Keratinocyte (primary cell): ENCODE measurements around the gene CD101. TPM values are rescaled to one million over a fixed set of nuclear protein-coding genes. Genes with fewer than 3 reads are reported as not detected.

Source experiments
- DNase-seq: peaks from one replicate; pipeline ENCODE4 v3.0.0-alpha.2; 2011; ENCODE audit warnings: low read depth, missing footprints, low spot score
- FAIRE-seq: peaks from 2 replicates; lab custom pipeline; 2011; peaks lifted over from hg19 to GRCh38; lab: Jason Lieb, UNC
- H2AFZ ChIP-seq: 2 replicates; pipeline ENCODE4 v1.6.0; 2012; ENCODE audit warnings: low read length, control low read depth, inconsistent platforms; ENCODE audit not compliant: control insufficient read depth
- H3K27ac ChIP-seq: 2 replicates; pipeline ENCODE4 v1.5.1; 2011; ENCODE audit warnings: low read length; ENCODE audit not compliant: control insufficient read depth, insufficient read depth
- H3K27me3 ChIP-seq: 3 replicates; pipeline ENCODE4 v1.6.0; 2011; ENCODE audit warnings: low read length; ENCODE audit not compliant: control insufficient read depth, insufficient read depth; ENCODE audit errors: extremely low read depth
- H3K36me3 ChIP-seq, 2 experiments: 2 replicates in 1 of 2; 3 replicates in 1 of 2; pipeline ENCODE4 v1.5.1; 2011; ENCODE audit warnings: low read length in 2 of 2, mild to moderate bottlenecking in 1 of 2; ENCODE audit not compliant: control insufficient read depth in 2 of 2, insufficient read depth in 2 of 2; ENCODE audit errors: extremely low read depth in 1 of 2
- H3K4me1 ChIP-seq: 3 replicates; pipeline ENCODE4 v1.5.1; 2011; ENCODE audit warnings: low read length; ENCODE audit not compliant: control insufficient read depth, insufficient read depth; ENCODE audit errors: extremely low read depth
- H3K4me2 ChIP-seq: 3 replicates; pipeline ENCODE4 v1.6.0; 2011; ENCODE audit warnings: low read depth, low read length; ENCODE audit not compliant: control insufficient read depth, insufficient read depth; ENCODE audit errors: extremely low read depth
- H3K4me3 ChIP-seq, 3 experiments: fragments of 200-600 bp in 1 of 3; sonication (generic) in 1 of 3; 2 replicates in 2 of 3; 3 replicates in 1 of 3; pipeline ENCODE4 v1.5.1; 2011 to 2016; ENCODE audit warnings: low read length in 3 of 3, mild to moderate bottlenecking in 3 of 3, control low read depth in 2 of 3, inconsistent platforms in 1 of 3, low read depth in 1 of 3, mixed read lengths in 1 of 3, mixed run types in 1 of 3, moderate library complexity in 1 of 3; ENCODE audit not compliant: control insufficient read depth in 2 of 3, insufficient read depth in 2 of 3; ENCODE audit errors: extremely low read depth in 1 of 3
- H3K79me2 ChIP-seq: 2 replicates; pipeline ENCODE4 v1.6.0; 2012; ENCODE audit warnings: low read length; ENCODE audit not compliant: control insufficient read depth, insufficient read depth
- H3K9ac ChIP-seq: 3 replicates; pipeline ENCODE4 v1.6.0; 2011; ENCODE audit warnings: low read length; ENCODE audit not compliant: control insufficient read depth, insufficient read depth; ENCODE audit errors: extremely low read depth
- H3K9me1 ChIP-seq: 3 replicates; pipeline ENCODE4 v1.6.0; 2011; ENCODE audit warnings: low read length; ENCODE audit not compliant: control insufficient read depth, insufficient read depth; ENCODE audit errors: extremely low read depth
- H3K9me3 ChIP-seq: 2 replicates; pipeline ENCODE4 v1.5.1; 2012; ENCODE audit warnings: low read depth, low read length; ENCODE audit not compliant: control insufficient read depth
- H4K20me1 ChIP-seq: 3 replicates; pipeline ENCODE4 v1.6.0; 2011; ENCODE audit warnings: low read length; ENCODE audit not compliant: control insufficient read depth, insufficient read depth; ENCODE audit errors: extremely low read depth
- CTCF ChIP-seq, 3 experiments: IDR thresholded peaks in 1 of 3; conservative IDR thresholded peaks in 1 of 3; optimal IDR thresholded peaks in 1 of 3; 2 replicates in 2 of 3; 3 replicates in 1 of 3; pipeline versions ENCODE3 to v1.5.1; 2011; ENCODE audit warnings: low read length in 3 of 3, mild to moderate bottlenecking in 3 of 3, moderate library complexity in 2 of 3, control low read depth in 1 of 3, inconsistent platforms in 1 of 3; ENCODE audit not compliant: insufficient read depth in 2 of 3; ENCODE audit errors: extremely low read depth in 1 of 3
- EZH2 ChIP-seq: IDR thresholded peaks from one replicate; pipeline ENCODE4 v1.6.1; 2012; ENCODE audit warnings: inconsistent platforms, mild to moderate bottlenecking, low read length, moderate library complexity
- dilution Hi-C: fragments of 300-500 bp; cut with MboI; formaldehyde crosslinking; loops from one replicate; pipeline ENCODE4 v1.7.0; 2020; ENCODE audit warnings: low sequenced_read_pairs; ENCODE audit not compliant: extremely low pct_ligation_motif_present
- polyA plus RNA-seq, 5 experiments: library from polyadenylated mRNA; depleted of rRNA in 3 of 5; stranded (reverse) in 3 of 5; stranded (forward) in 1 of 5; unstranded in 1 of 5; fragments of >200 nt; gene quantifications; 1 replicate in 1 of 5; 2 replicates in 3 of 5; 3 replicates in 1 of 5; pipeline versions ENCODE4 v1.2.1 to v1.2.3, GENCODE V29; 2011 to 2012; ENCODE audit warnings: missing spikeins in 2 of 5, low read depth in 1 of 5, low replicate concordance in 1 of 5
- small RNA-seq, 3 experiments: library from RNA; depleted of rRNA; stranded (forward); fragments of <200 nt; gene quantifications; one replicate each; pipeline ENCODE3, GENCODE V24; 2012; ENCODE audit warnings: low read depth in 3 of 3, low replicate concordance in 1 of 3; ENCODE audit not compliant: insufficient read length in 3 of 3

Gene CD101
- polyA plus RNA-seq, 1 donor (not counting 4 experiments of a cell fraction or from before 2014, with no cell fraction given) = 1.8 TPM

- peaks cover 8 to 21% of the 10 kb centered on the region in 2 experiments for H3K36me3 ChIP-seq
- dilution Hi-C loops = no loop called here
Observed at GRCh38 chr1:117084231-117084630, 82.7 kb downstream of the CD101 start.

More at GRCh38 chr1:117084231-117084630, 82.7 kb downstream of the CD101 start:
- no peak overlapping the region for H3K4me3 ChIP-seq
- DNase-seq (no peak), FAIRE-seq (no peak)
- no peak overlapping the region for H2AFZ ChIP-seq
- no peak overlapping the region for H3K4me2 ChIP-seq
- H4K20me1 ChIP-seq = no peaks in the 10 kb centered on the region
- no peak overlapping the region for H3K27ac ChIP-seq
- no peak for TF ChIP-seq EZH2
- no peak for TF ChIP-seq CTCF (optimal IDR thresholded peaks at IDR 0.05 in 1 of 3, IDR thresholded peaks at IDR 0.05 in 1 of 3, conservative IDR thresholded peaks at IDR 0.05 in 1 of 3; ENCODE audit: extremely low read depth in 1 of 3, insufficient read depth in 2 of 3, low read length in 3 of 3)
- no peaks in the 10 kb centered on the region for H3K79me2 ChIP-seq
- H3K9ac ChIP-seq = no peak overlapping the region
- no peaks in the 10 kb centered on the region for H3K4me1 ChIP-seq
- H3K9me3 ChIP-seq = no peaks in the 10 kb centered on the region
- no peaks in the 10 kb centered on the region for H3K27me3 ChIP-seq
- H3K9me1 ChIP-seq = no peaks in the 10 kb centered on the region

Small RNAs within 50 kb of the gene (small RNA-seq; reads per million reads assigned to genes)
- gene RNA5SP55 = 0 reads per million in 3 experiments

Other genes starting within 250 kb of the CD101 start
- gene CD2, start 247.3 kb upstream of the CD101 start, polyA plus RNA-seq = not detected in 3 replicates
- gene PTGFRN, start 91.8 kb upstream of the CD101 start, polyA plus RNA-seq = 153 to 177 TPM (median 172 TPM) in 3 replicates
- 13.4 to 23.0 TPM (median 15.8 TPM) in 3 replicates for gene TTF2, start 58.6 kb downstream of the CD101 start, polyA plus RNA-seq
- gene TRIM45, start 120.0 kb downstream of the CD101 start, polyA plus RNA-seq = 2.5 to 2.7 TPM (median 2.6 TPM) in 3 replicates
- gene VTCN1, start 209.2 kb downstream of the CD101 start, polyA plus RNA-seq = 0.04 TPM in 1 of 3 replicates, not detected in the others